Measurements from ENCODE around the gene RAB10. TPM values are rescaled to one million over a fixed set of nuclear protein-coding genes. Genes with fewer than 3 reads are reported as not detected.

The RAB10 gene
- total and polyA plus RNA-seq, 2 experiments from 2014 or later: 102 to 143 TPM

- H3K36me3 Mint-ChIP-seq (ENCODE audit: low read depth): peaks cover 10% of the 10 kb centered on the region
- peaks cover 12% of the 10 kb centered on the region; the same call in 1 of the 2 replicates for H3K79me2 ChIP-seq (replicated peaks; ENCODE audit: insufficient read depth)
- H3K27me3 ChIP-seq (ENCODE audit: insufficient read depth): 0 out of 2 replicates have a peak, but pooled peaks cover 3% of the 10 kb centered on the region
- H3K4me1 Mint-ChIP-seq: peaks cover 30% of the 10 kb centered on the region
- peaks cover 10% of the 10 kb centered on the region for H4K20me1 ChIP-seq (replicated peaks; ENCODE audit: insufficient read depth)
- DNase-seq (ENCODE audit: low spot score) (no peak), ATAC-seq (no peak)
- peaks cover 18% of the 10 kb centered on the region for H3K27me3 Mint-ChIP-seq (ENCODE audit: insufficient read depth, low read depth, poor library complexity)
- no peak overlapping the region for H3K27ac Mint-ChIP-seq
- H3F3A ChIP-seq (replicated peaks; ENCODE audit: low read depth): no peaks in the 10 kb centered on the region
- TF ChIP-seq CTCF (conservative IDR thresholded peaks at IDR 0.05; ENCODE audit: low read depth in 2 of 2): no peak
- TF ChIP-seq JUNB (IDR thresholded peaks at IDR 0.05; ENCODE audit: unreplicated experiment): no peak
- no peak for TF ChIP-seq NANOG (IDR thresholded peaks at IDR 0.05; ENCODE audit: borderline replicate concordance)
- no peak for TF ChIP-seq ZNF462 (CRISPR knock-in tag; IDR thresholded peaks at IDR 0.05)
- no peak for TF ChIP-seq REST (IDR thresholded peaks at IDR 0.05; ENCODE audit: unreplicated experiment)
- no peak for TF ChIP-seq CREB1 (CRISPR knock-in tag; IDR thresholded peaks at IDR 0.05; ENCODE audit: low read depth)
- no peak for TF ChIP-seq ETS1 (IDR thresholded peaks at IDR 0.05)
- no peak for TF ChIP-seq POLR2AphosphoS5 (IDR thresholded peaks at IDR 0.05; ENCODE audit: low read depth)
- TF ChIP-seq STAT1 (IDR thresholded peaks at IDR 0.05; ENCODE audit: unreplicated experiment): no peak
- TF ChIP-seq ZNF331 (CRISPR knock-in tag; IDR thresholded peaks at IDR 0.05; ENCODE audit: low read depth): no peak
- TF ChIP-seq EZH2 (IDR thresholded peaks at IDR 0.05; ENCODE audit: low read depth, unreplicated experiment): no peak
- no peak for TF ChIP-seq ZNF114 (CRISPR knock-in tag; IDR thresholded peaks at IDR 0.05)
- no peak for TF ChIP-seq EZH2phosphoT487 (IDR thresholded peaks at IDR 0.05; ENCODE audit: unreplicated experiment)
- H3K4me3 ChIP-seq: peak overlapping the region; percentile 69
- no peak overlapping the region for H2AFZ ChIP-seq
- no peaks in the 10 kb centered on the region for H3K9me2 ChIP-seq (ENCODE audit: insufficient read depth)
- peaks cover 27% of the 10 kb centered on the region for H3K4me1 ChIP-seq (ENCODE audit: insufficient read depth)
- no peak overlapping the region for H3K27ac ChIP-seq (ENCODE audit: low read depth)
- H3K4me3 Mint-ChIP-seq: peak overlapping the region; percentile 73
- H3K9me3 Mint-ChIP-seq: no peaks in the 10 kb centered on the region
- peaks cover 4% of the 10 kb centered on the region; the same call in 1 of the 2 replicates for H3K36me3 ChIP-seq (ENCODE audit: insufficient read depth)
- H3K4me2 ChIP-seq: peak overlapping the region; percentile 95
Measured at GRCh38 chr2:26178246-26178645, 144.4 kb downstream of the RAB10 start.

Measured in GM23338 (cell line).